Measurements from ENCODE around the gene EVL.

Gene EVL

GRCh38 chr14:100143523-100143922, 78.3 kb downstream of the EVL start:
- no peak overlapping the region for H3K4me3 ChIP-seq (ENCODE audit: low read depth, low read length)
- TF ChIP-seq CTCF (IDR thresholded peaks at IDR 0.05; ENCODE audit: control insufficient read depth, extremely low read depth, insufficient read depth), result no peak
- DNase-seq (ENCODE audit: low read depth), result no peak

- H3K4me3 ChIP-seq (ENCODE audit: low read depth, low read length), result no peak overlapping the region
- DNase-seq (ENCODE audit: low read depth), result no peak
- TF ChIP-seq CTCF (IDR thresholded peaks at IDR 0.05; ENCODE audit: control insufficient read depth, extremely low read depth, insufficient read depth), result no peak
Measured at GRCh38 chr14:100143934-100144333, 78.7 kb downstream of the EVL start.

- no peak for TF ChIP-seq CTCF (IDR thresholded peaks at IDR 0.05; ENCODE audit: control insufficient read depth, extremely low read depth, insufficient read depth)
- H3K4me3 ChIP-seq (ENCODE audit: low read depth, low read length), result no peak overlapping the region
- no peak for DNase-seq (ENCODE audit: low read depth)
Measured at GRCh38 chr14:100144645-100144995, 79.4 kb downstream of the EVL start.

DNA sequence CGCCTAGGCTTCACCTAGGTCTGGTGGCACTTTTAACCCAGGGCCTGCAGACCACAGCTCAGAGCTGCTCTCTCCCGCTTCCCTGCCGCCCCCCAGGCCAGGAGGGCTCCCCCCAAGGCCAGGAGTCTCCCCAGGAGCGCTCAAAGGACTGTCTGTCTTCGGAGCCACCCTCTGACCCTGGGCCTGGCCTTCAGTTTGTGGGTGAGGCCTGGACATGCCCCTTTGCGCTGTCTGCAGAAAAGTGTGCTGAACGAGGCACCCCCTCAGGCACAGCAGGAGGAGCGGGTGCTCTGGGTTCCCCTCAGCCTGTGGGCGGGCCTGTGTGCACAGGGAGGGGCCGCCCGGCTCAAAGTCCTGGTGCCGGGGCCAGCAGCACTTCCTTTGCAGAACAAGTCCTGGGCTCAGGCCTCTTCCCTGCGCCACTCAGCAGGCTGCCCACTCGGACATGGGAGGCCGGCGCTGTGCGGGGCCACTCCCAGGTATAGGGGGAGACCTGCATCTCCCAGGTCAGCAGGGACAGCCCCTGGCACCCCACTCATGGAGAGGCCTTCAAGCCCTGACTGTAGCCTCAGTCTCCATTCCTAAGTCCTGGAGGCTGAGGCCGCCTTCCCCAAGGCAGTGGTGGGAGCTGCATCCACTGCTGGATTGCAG, 79.9 kb downstream of the EVL start:
- TF ChIP-seq CTCF (IDR thresholded peaks at IDR 0.05; ENCODE audit: control insufficient read depth, extremely low read depth, insufficient read depth), result no peak
- no peak overlapping the region for H3K4me3 ChIP-seq (ENCODE audit: low read depth, low read length)
- DNase-seq (ENCODE audit: low read depth), result no peak

GRCh38 chr14:100145682-100146464, 80.7 kb downstream of the EVL start:
- no peak for TF ChIP-seq CTCF (IDR thresholded peaks at IDR 0.05; ENCODE audit: control insufficient read depth, extremely low read depth, insufficient read depth)
- H3K4me3 ChIP-seq (ENCODE audit: low read depth, low read length), result no peak overlapping the region
- no peak for DNase-seq (ENCODE audit: low read depth)

DNA sequence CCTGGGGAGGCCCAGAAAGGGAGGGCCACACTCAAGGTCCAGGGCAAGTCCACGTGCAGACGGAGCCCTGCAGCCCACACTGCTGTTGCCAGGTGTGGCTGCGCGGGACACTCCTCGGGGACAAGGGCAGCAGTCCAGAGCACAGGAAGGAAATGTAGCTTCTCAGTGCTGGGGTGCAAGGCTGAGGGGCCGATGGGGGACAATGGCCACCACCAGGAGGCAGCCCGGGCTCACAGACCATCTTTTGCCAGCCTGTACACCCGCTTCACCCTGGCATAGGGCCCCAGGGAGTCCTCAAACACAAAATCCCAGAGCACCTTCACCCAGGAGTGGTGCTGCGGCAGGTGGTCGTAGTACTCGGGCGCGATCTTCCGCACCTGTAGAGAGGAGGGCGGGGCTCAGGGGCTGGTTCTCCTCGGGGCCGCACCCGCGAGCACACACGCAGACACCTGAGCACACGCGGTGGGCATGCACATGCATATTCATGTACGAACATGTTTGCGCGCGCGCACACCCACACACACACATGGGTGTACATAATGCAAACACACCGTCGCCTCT, 81.4 kb downstream of the EVL start:
- no peak overlapping the region for H3K4me3 ChIP-seq (ENCODE audit: low read depth, low read length)
- no peak for DNase-seq (ENCODE audit: low read depth)
- TF ChIP-seq CTCF (IDR thresholded peaks at IDR 0.05; ENCODE audit: control insufficient read depth, extremely low read depth, insufficient read depth), result no peak

All from LNCaP clone FGC (cell line).